C4-2B (cell line): ENCODE results near the gene BBOX1.

ENCODE experiments used
- H3K27ac ChIP-seq: fragments of 450-650 bp; 2 replicates; pipeline ENCODE4 v1.5.1; 2017
- CTCF ChIP-seq: fragments of 450-650 bp; conservative IDR thresholded peaks from 2 replicates; pipeline ENCODE4 v1.5.1; 2017; ENCODE audit warnings: mild to moderate bottlenecking
- ZFX ChIP-seq: fragments of 450-650 bp; IDR thresholded peaks from 2 replicates; pipeline ENCODE4 v1.6.1; 2017

BBOX1 gene

GRCh38 chr11:27118371-27118770 lies 77.8 kb downstream of the BBOX1 start:
- no peak for TF ChIP-seq ZFX
- TF ChIP-seq CTCF: no peak
- no peak overlapping the region for H3K27ac ChIP-seq

- H3K27ac ChIP-seq: no peak overlapping the region
- TF ChIP-seq ZFX: no peak
- TF ChIP-seq CTCF: no peak
Measured at GRCh38 chr11:27118949-27119348, 78.3 kb downstream of the BBOX1 start.

GRCh38 chr11:27119396-27119795 lies 78.8 kb downstream of the BBOX1 start:
- no peak overlapping the region for H3K27ac ChIP-seq
- no peak for TF ChIP-seq CTCF
- no peak for TF ChIP-seq ZFX

GRCh38 chr11:27120211-27120610 lies 79.6 kb downstream of the BBOX1 start:
- TF ChIP-seq ZFX (no peak), CTCF (no peak)
- no peak overlapping the region for H3K27ac ChIP-seq

GRCh38 chr11:27122001-27122400 lies 81.4 kb downstream of the BBOX1 start:
- H3K27ac ChIP-seq: no peak overlapping the region
- TF ChIP-seq CTCF (peak; percentile 14; the same call in 1 of the 2 replicates), ZFX (no peak)

- no peak overlapping the region for H3K27ac ChIP-seq
- no peak for TF ChIP-seq ZFX
- peak; percentile 32 for TF ChIP-seq CTCF
Measured at GRCh38 chr11:27124514-27125264, 84.1 kb downstream of the BBOX1 start.

- no peak overlapping the region for H3K27ac ChIP-seq
- TF ChIP-seq ZFX (no peak), CTCF (no peak)
Measured at GRCh38 chr11:27129686-27130085, 89.1 kb downstream of the BBOX1 start.
